ENCODE results near the gene TMED7. TPM values are rescaled to one million over a fixed set of nuclear protein-coding genes. Genes with fewer than 3 reads are reported as not detected.
A peak's percentile ranks its signal among the peaks of the same experiment; 100 is the strongest.

TMED7 gene
- total and polyA plus RNA-seq, 2 of the 13 experiments (the other 11 are each of a cell fraction or from before 2014, with no cell fraction given): 58.0 to 113 TPM

- TF ChIP-seq ZBED4 (CRISPR knock-in tag; IDR thresholded peaks at IDR 0.05; ENCODE audit: borderline replicate concordance) (no peak), ZNF512B (CRISPR knock-in tag; IDR thresholded peaks at IDR 0.05; ENCODE audit: borderline replicate concordance) (no peak), TAF1 (CRISPR knock-in tag; IDR thresholded peaks at IDR 0.05) (peak; percentile 39; the same call in 1 of the 2 replicates), BCL3 (CRISPR knock-in tag; IDR thresholded peaks at IDR 0.05) (no peak), RBM22 (optimal IDR thresholded peaks at IDR 0.05; ENCODE audit: low read length) (no peak), HOMEZ (CRISPR knock-in tag; IDR thresholded peaks at IDR 0.05; ENCODE audit: low read depth) (peak; percentile 62), PTBP1 (IDR thresholded peaks at IDR 0.05; ENCODE audit: low read depth, low read length, poor library complexity, severe bottlenecking) (no peak), SOX5 (CRISPR knock-in tag; IDR thresholded peaks at IDR 0.05; ENCODE audit: borderline replicate concordance) (0 out of 2 replicates have a peak, but pooled peaks have one; percentile 7), GATAD1 (CRISPR knock-in tag; IDR thresholded peaks at IDR 0.05) (peak; percentile 60; the same call in 1 of the 2 replicates), RORA (CRISPR knock-in tag; IDR thresholded peaks at IDR 0.05) (no peak), ZBTB3 (CRISPR knock-in tag; IDR thresholded peaks at IDR 0.05; ENCODE audit: borderline replicate concordance, low read depth) (no peak), KDM3A (CRISPR knock-in tag; IDR thresholded peaks at IDR 0.05; ENCODE audit: low read depth) (peak; percentile 69; the same call in 1 of the 2 replicates), YY1 (IDR thresholded peaks at IDR 0.05; ENCODE audit: insufficient read depth, insufficient replicate concordance, low read depth, low read length) (peak; percentile 51), THYN1 (CRISPR knock-in tag; IDR thresholded peaks at IDR 0.05; ENCODE audit: borderline replicate concordance, low read depth) (no peak), MXI1 (IDR thresholded peaks at IDR 0.05; ENCODE audit: borderline replicate concordance, low read depth, low read length) (peak; percentile 37; the same call in 1 of the 3 replicates), ESRRA (CRISPR knock-in tag; IDR thresholded peaks at IDR 0.05; ENCODE audit: low read depth) (no peak)
Measured at GRCh38 chr5:115634343-115635132, 8.7 kb upstream of the TMED7 start (continued).

All from HepG2 (cell line).